SJCRH30 (cell line): Measurements from ENCODE around the gene EMX2. TPM values are rescaled to one million over a fixed set of nuclear protein-coding genes. Genes with fewer than 3 reads are reported as not detected.

Experiments
- DNase-seq, 2 experiments: peaks; one replicate each; pipeline ENCODE4 v3.0.0-alpha.2; 2015 to 2020
- H3K27ac ChIP-seq: fragments of 250-450 bp; sonication (Bioruptor Pico); 2 replicates; pipeline ENCODE4 v1.5.1; 2020; ENCODE audit warnings: mild to moderate bottlenecking, moderate library complexity
- H3K27me3 ChIP-seq: fragments of 250-450 bp; sonication (Bioruptor Pico); 2 replicates; pipeline ENCODE4 v1.5.1; 2020; ENCODE audit warnings: mild to moderate bottlenecking, moderate library complexity
- H3K36me3 ChIP-seq: fragments of 250-450 bp; sonication (Bioruptor Pico); 2 replicates; pipeline ENCODE4 v1.5.1; 2020; ENCODE audit warnings: mild to moderate bottlenecking, moderate library complexity
- H3K4me1 ChIP-seq: fragments of 250-450 bp; sonication (Bioruptor Pico); 2 replicates; pipeline ENCODE4 v1.5.1; 2020; ENCODE audit warnings: mild to moderate bottlenecking, moderate library complexity
- H3K4me3 ChIP-seq: fragments of 250-450 bp; sonication (Bioruptor Pico); 2 replicates; pipeline ENCODE4 v1.5.1; 2020; ENCODE audit warnings: mild to moderate bottlenecking, moderate library complexity
- H3K9me3 ChIP-seq: fragments of 250-450 bp; sonication (Bioruptor Pico); replicated peaks from 2 replicates; pipeline ENCODE4 v1.5.1; 2020; ENCODE audit warnings: mild to moderate bottlenecking, moderate library complexity
- total RNA-seq: library from RNA; depleted of rRNA; stranded (reverse); fragments of >200 nt; shearing (Covaris generic); gene quantifications from 2 replicates; pipeline ENCODE4 v1.2.3, GENCODE V29; 2014

Gene EMX2
- total RNA-seq, 1 experiment from 2014 or later, result 2.6 TPM

DNA sequence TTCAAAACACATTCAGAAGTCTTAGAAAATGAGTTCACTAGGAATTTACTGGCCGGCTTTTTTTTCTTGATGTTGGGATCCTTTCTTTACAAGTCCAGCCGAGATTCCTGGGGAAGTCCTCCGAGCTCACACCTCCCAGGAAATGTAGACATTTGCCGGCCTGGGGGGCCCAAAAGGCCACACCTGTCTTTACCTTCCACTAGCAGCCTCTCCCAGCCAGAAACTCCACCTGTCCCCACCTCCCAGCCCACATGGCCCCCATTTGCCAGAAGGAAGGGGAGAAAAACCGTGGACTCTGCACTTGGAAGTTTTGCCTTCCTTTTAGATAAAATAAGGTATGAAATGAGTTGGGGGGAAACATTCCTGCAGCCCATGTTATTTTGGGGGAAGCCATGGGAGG is 27.6 kb upstream of the EMX2 start:
- H3K27ac ChIP-seq, result no peak overlapping the region
- H3K27me3 ChIP-seq, result no peaks in the 10 kb centered on the region
- no peaks in the 10 kb centered on the region for H3K4me1 ChIP-seq
- no peaks in the 10 kb centered on the region for H3K36me3 ChIP-seq
- no peak overlapping the region for H3K4me3 ChIP-seq
- H3K9me3 ChIP-seq, result no peaks in the 10 kb centered on the region
- DNase-seq, result no peak

DNA sequence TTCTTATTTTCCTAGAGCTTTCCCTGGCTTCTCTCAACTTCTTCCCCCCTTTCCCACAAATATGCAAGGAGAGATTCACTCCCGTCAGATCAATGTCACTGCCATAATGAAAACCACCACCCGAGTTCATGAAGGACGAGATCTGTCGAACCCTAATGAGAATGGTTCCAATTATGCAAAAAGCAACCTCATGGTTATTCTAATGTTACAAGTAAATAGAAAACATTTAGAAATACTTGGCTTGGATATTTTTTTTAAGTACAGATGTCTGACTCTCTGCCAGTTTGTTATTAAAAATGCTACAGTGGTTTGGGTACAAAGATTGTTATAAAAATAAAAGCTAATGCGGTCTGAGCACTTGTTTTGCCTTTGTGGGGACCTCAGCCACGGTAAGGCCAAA is 25.9 kb upstream of the EMX2 start:
- H3K9me3 ChIP-seq, result no peaks in the 10 kb centered on the region
- H3K27me3 ChIP-seq, result no peaks in the 10 kb centered on the region
- no peaks in the 10 kb centered on the region for H3K36me3 ChIP-seq
- no peak overlapping the region for H3K4me3 ChIP-seq
- no peak for DNase-seq
- no peaks in the 10 kb centered on the region for H3K4me1 ChIP-seq
- H3K27ac ChIP-seq, result no peak overlapping the region

DNA sequence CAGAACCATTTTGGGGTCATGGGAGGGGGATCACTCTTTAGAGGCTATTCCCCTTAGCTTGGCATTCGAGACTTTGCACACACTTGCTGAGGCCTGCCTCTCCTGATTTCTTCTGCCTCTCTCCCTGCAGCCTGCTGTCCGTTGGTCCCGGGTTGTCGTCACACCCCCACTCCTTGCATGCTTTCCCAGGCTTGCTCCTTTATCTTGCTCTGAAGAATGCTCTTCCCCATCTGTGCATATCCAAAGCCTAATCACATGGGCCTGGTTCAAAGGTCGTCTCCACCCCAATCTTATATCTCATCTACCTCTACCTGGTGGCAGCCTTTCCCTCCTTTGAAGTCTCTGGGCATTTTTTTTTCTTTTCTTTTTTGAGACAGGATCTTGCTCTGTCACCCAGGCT is 24.3 kb upstream of the EMX2 start:
- no peak overlapping the region for H3K4me3 ChIP-seq
- H3K27ac ChIP-seq, result no peak overlapping the region
- DNase-seq, result no peak
- no peaks in the 10 kb centered on the region for H3K4me1 ChIP-seq
- H3K27me3 ChIP-seq, result no peaks in the 10 kb centered on the region
- no peaks in the 10 kb centered on the region for H3K9me3 ChIP-seq
- H3K36me3 ChIP-seq, result no peaks in the 10 kb centered on the region

DNA sequence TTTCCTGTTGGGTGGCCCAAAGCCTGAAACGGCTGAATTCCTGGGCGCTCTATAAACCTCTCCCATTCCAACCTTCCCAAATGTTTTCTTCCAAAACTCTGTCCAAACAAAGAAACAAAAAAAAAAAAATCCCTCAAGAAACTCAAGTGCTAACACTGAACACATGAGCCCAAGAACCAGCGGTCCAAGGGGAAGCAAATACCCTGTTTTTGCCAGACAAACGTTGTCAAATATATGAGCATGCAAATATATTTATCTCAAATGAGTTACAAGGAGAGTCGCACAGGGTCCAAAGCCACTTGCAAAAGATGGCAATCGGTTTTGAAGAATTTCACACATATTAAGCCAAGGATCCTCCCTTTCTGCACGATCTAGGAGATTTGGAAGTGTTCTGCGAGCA is 23.3 kb upstream of the EMX2 start:
- Histone ChIP-seq H3K4me1 (no peaks in the 10 kb centered on the region), H3K27ac (no peak overlapping the region), H3K4me3 (no peak overlapping the region), H3K9me3 (no peaks in the 10 kb centered on the region), H3K36me3 (no peaks in the 10 kb centered on the region), H3K27me3 (no peaks in the 10 kb centered on the region)
- no peak for DNase-seq

DNA sequence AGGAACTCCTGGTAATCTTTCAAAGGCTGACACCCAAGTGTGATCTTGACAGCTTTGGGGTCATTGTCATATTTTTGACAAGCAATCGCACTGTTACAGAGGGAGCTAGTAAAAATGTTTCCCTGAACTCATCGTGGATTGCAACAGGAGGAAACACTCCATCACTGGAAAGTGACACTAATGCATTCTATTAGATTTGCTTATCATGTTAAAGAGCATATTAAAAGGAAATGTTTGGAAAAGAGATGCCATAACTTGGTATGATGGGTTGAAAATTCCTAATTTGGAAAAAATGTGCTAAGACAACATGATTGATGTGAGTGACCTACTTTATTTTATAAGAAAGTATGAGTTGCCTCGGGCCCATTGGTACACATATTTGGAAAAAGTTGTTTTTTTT is 22.7 kb upstream of the EMX2 start:
- Histone ChIP-seq H3K36me3 (no peaks in the 10 kb centered on the region), H3K4me3 (no peak overlapping the region), H3K4me1 (no peaks in the 10 kb centered on the region), H3K27ac (no peak overlapping the region), H3K27me3 (no peaks in the 10 kb centered on the region), H3K9me3 (no peaks in the 10 kb centered on the region)
- DNase-seq, result no peak

DNA sequence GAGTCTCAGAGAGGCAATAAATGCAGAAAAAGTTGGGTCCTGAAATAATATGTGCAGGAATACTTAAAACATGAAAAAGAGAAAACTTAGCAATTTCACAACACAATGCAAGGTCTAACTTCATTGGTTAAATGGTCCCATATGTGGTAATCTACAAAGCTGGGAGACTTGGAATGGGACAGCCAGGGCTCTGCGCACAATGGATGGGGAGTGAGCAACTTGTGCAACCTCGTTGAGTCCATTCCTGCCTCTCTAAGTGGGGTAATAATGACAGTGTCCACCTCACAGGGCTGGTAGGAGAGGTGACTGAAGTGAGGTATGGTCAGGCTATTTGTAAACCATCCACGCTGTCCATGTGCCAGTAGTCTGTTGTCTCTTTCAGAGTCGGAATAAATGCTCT is 11.8 kb upstream of the EMX2 start:
- no peaks in the 10 kb centered on the region for H3K36me3 ChIP-seq
- H3K4me1 ChIP-seq, result no peaks in the 10 kb centered on the region
- no peak overlapping the region for H3K4me3 ChIP-seq
- DNase-seq, result no peak
- no peaks in the 10 kb centered on the region for H3K9me3 ChIP-seq
- no peak overlapping the region for H3K27ac ChIP-seq
- H3K27me3 ChIP-seq, result no peaks in the 10 kb centered on the region

DNA sequence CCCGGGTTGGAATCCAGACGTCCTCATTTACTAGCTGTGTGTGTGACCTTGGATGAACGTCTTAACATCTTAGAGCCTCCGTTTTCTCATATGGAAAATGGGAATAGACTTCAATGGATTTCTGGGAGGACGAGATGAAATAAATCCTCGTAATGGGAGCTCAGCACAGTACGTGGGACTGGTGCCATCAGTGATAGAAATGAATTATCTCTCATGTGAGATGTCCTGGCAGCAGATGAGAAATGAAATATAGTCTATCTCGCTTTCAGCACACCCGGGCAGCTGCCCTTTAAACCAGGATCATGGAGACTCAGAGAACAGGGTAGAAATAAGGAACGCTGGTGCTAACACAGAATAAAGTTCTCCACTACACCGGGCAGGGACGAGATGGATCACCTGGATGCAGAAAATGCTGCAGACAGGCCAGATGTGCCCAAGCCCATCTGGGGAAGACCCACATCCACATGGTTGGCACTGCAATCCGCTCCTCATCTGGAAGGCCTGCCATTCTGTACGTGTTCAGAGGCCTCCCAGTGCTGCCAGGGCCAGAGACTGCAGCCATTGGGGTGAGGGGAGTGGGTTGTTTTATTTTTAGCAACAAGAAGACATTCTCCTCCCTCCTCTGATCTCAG is 11.1 kb upstream of the EMX2 start:
- H3K27me3 ChIP-seq, result no peaks in the 10 kb centered on the region

DNA sequence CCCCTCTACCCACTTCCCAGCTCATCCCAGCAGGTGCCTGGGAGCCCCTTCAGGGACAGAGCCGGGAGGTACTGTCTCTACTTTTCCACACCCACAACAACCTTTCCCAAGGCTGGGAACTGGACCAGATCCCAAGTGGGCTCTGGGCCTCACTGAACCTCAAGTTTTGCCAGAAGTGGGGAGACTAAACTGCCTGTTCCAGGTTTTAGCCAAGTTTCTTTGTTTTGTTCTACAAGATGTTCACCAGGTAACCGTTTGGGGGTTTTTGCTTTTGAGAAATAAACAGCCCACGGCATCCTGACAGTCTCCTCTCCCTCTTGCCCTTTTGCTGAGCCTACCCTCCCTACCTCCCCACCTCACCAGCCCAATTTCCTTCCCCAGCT is 10.6 kb upstream of the EMX2 start:
- Histone ChIP-seq H3K4me3 (no peak overlapping the region), H3K27ac (no peak overlapping the region), H3K9me3 (no peaks in the 10 kb centered on the region), H3K36me3 (no peaks in the 10 kb centered on the region), H3K4me1 (no peaks in the 10 kb centered on the region), H3K27me3 (no peaks in the 10 kb centered on the region)
- no peak for DNase-seq

More for the DNA sequence above, 11.1 kb upstream of the EMX2 start:
- no peaks in the 10 kb centered on the region for H3K9me3 ChIP-seq
- no peak for DNase-seq
- no peaks in the 10 kb centered on the region for H3K4me1 ChIP-seq
- H3K4me3 ChIP-seq, result no peak overlapping the region
- no peak overlapping the region for H3K27ac ChIP-seq
- no peaks in the 10 kb centered on the region for H3K36me3 ChIP-seq

DNA sequence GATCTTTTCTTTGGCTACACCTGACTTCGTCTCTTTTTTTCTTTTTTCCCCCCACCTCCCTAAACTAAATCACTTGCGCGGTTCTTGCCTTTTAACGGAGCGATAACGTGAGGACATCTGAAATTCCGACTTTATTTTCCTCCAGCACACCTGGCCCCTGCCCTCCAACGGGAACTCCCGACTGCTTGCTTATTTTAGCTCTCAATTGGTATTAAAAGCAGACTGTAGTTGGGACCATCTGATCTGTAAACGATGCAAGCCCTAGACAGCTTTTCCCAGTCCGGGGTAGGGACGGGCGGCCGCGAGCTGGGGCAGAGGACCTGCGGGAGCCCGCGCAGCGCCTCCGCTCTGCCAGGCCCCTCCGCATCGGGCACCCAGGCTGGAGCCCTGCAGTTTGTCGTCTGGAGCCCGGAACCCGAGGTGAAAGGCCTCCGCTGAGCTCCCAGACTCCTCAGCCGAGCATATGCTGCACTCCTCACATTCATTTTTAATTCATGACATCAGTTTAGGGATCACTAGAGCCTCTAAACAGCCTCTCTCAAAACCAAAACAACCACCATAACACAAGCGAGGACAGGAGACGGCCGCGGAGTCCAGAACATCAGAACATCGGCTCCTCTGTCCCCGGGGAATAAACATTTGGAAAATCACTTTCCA is 10.0 kb upstream of the EMX2 start:
- H3K9me3 ChIP-seq, result no peaks in the 10 kb centered on the region
- no peaks in the 10 kb centered on the region for H3K36me3 ChIP-seq
- H3K27me3 ChIP-seq, result no peaks in the 10 kb centered on the region
- no peaks in the 10 kb centered on the region for H3K4me1 ChIP-seq
- no peak overlapping the region for H3K4me3 ChIP-seq
- no peak overlapping the region for H3K27ac ChIP-seq
- no peak for DNase-seq

DNA sequence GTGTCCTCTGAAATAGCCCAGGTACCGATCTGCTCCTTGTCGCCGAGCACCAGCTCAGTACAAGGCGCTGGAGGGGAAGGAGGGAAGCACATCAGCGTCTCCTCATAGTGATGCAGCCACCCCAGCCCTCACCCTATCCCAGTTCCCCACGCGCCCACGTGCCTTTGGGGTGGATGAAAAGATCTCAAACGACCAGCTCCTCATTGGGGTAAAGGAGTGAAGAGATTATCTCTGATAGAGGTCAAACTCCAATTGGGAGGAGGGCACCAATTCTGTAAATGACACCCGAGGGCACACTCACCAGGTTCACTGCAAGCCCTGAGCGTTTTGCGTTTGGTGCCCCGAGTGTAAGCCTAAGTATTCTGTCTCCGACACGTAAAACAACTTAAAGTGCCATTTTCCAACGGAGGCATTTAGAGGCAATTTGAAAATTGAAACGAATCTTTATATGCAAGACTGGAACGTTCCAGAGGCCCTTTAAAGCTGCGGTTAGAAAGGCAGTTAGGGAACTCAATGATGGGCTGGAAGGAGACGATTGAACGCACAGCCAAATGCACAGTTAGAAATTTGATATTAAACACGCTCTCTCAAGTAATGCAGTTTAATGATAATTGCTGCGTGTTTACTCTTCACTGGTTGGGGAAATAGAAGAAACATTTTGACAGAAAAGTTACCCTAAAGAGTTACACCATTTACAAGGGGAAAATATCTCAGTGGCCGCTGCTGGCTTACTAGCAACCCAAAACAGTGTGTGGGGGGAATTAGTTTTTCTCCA is 8.9 kb upstream of the EMX2 start:
- Histone ChIP-seq H3K4me3 (no peak overlapping the region), H3K36me3 (no peaks in the 10 kb centered on the region), H3K27ac (no peak overlapping the region), H3K4me1 (no peaks in the 10 kb centered on the region), H3K27me3 (0 out of 2 replicates have a peak, but pooled peaks cover under 1% of the 10 kb centered on the region), H3K9me3 (no peaks in the 10 kb centered on the region)
- no peak for DNase-seq

DNA sequence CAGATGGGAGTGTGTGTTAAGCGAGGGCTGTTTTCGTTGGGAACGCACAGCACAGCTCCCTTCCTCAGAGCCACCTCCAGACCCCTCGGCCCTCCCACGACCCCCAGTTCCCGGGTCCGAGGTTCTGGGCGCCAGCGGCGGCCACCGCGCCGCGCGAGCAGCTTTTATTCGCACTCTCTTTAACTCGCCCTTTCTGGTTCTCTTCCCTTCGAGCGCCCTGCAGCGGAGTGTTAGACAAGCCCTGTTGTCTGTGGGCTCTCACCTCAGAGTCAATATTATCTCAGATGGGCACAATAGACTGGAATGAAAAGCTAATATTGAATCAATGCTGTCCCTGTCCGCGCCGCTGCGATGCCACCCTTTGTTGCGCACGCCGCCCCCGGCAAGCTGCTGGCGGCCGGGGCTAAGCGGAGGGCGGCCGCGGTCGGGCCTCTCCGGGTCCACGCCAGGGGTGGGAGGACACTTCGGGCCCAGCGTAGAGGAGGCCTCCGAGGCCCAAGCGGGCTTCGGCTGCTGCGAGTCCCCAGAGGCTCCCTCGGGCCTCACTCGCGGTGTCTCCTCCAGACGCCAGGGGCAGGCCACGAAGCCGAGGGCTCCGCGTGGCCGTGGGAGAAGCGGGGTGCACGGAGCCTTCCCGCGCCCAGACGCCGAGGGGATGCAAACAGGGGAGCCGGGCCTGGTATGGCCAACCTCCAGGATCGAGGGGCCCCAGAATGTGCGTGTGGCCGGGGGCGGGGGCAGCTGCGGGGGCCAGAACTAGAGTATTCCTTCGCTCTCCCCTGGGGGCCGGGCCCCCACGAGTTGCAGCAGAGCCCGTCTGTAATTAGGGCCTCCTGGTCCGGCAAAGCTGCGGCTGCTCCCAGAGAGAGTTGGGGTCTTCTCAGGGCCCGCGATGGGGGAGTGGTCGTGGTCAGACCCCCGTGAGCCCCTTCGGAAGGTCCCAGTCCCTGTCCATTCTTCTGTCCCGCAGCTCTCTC is 7.9 kb upstream of the EMX2 start:
- peaks cover 3% of the 10 kb centered on the region; the same call in 1 of the 2 replicates for H3K4me1 ChIP-seq
- H3K4me3 ChIP-seq, result no peak overlapping the region
- no peak for DNase-seq
- no peaks in the 10 kb centered on the region for H3K36me3 ChIP-seq
- H3K9me3 ChIP-seq, result no peaks in the 10 kb centered on the region
- H3K27ac ChIP-seq, result no peak overlapping the region
- H3K27me3 ChIP-seq, result 0 out of 2 replicates have a peak, but pooled peaks cover 4% of the 10 kb centered on the region

DNA sequence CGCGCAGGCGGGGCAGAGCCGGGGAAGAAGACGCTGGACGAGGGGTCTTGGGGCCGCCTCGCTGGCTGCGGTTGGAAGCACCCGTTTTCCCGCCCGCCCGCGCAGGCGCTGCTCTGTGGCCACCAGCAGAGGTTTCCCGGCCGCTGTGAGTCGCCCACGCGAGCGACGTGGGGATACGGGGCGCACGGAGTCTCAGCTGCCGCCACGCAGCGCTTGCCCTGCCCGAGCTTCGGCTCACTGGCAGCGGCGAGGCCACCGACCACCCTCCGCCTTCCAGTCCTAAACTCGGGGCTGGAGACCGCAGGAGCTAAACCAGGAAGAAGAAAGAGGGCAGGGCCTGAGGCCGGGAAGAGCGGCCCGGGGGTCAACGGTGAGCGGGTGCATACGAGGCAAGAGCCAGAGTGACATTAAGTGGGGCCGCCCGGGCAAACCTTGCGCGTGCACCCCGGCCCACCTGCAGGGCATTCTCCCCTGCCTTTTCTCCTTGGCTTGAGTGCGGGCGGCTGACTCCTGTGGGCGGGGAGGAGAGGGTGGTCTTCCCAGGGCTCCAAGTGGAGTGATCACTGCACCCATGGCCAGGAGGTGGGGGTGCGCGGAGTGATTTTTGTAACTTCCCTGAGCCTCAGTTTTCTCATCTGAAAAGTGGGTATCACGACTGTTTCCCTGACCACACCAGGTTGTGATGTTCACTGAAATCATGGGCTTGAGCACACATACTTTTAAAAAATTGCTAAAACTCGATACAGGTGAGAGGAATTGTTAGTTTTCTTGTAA is 7.1 kb upstream of the EMX2 start:
- Histone ChIP-seq H3K4me1 (peaks cover 3% of the 10 kb centered on the region; the same call in 1 of the 2 replicates), H3K9me3 (no peaks in the 10 kb centered on the region), H3K36me3 (no peaks in the 10 kb centered on the region), H3K27me3 (0 out of 2 replicates have a peak, but pooled peaks cover 4% of the 10 kb centered on the region), H3K4me3 (no peak overlapping the region), H3K27ac (no peak overlapping the region)
- no peak for DNase-seq

DNA sequence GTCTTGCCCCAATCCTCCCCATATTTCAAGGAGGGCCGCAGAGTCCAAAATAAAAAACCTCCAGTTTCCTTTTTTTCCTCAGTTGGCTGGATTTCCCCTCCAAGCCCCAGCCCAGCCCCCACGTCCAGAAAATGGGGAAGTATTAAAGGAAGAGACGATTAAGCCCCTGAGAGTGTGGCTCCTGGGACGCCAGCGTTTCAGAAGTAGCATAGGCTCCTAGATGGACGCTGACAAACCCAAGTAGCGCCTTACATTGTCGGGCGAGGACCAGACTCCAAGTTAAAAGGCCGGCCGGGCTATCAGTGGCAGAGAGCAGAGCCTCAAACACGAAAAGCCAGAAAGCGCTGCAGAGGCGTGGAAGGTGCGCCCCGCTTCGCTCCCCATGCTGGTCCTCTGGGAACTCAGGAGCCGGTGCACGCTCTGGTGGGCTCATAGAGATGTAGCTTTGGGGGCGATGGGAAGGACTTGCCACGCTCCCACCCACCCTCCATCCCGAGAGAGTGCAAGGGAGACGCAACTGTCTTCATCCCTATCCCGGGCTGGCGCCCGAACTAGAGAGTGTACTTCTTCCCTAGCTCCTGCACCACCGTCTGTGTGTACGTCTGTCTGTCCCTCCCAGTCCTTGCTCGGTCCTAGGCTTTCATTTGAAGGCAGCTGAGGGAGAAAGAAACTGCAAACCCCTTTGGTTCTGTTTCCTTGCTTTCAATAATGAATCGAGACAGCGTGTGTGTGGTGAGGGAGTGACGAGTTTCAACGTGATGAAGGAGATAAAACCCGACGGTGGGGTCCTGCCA is 6.3 kb upstream of the EMX2 start:
- Histone ChIP-seq H3K4me3 (no peak overlapping the region), H3K9me3 (no peaks in the 10 kb centered on the region), H3K27me3 (0 out of 2 replicates have a peak, but pooled peaks cover 4% of the 10 kb centered on the region), H3K4me1 (peaks cover 3% of the 10 kb centered on the region; the same call in 1 of the 2 replicates), H3K27ac (no peak overlapping the region), H3K36me3 (no peaks in the 10 kb centered on the region)
- no peak for DNase-seq
